A549 (cell line): ENCODE results near the gene PRKAR1B. TPM values are rescaled to one million over a fixed set of nuclear protein-coding genes. Genes with fewer than 3 reads are reported as not detected.

Source experiments
- ATAC-seq, 2 experiments: fragments of 200-7000 bp in 1 of 2; fragments of >200 bp in 1 of 2; cut with Nextera tagmentation in 1 of 2; cut with Tn5 transposase in 1 of 2; 3 replicates each; pipeline versions ENCODE4 v1.8.0 to v1.9.1; 2018 to 2020; ENCODE audit warnings: mild to moderate bottlenecking in 1 of 2, moderate library complexity in 1 of 2
- CTCF ChIA-PET: fragments of 300-600 bp; sonication (Branson Sonifier 250); formaldehyde crosslinking; extraction: SDS; loops from one replicate; lab custom pipeline; 2021; ENCODE audit warnings: antibody characterized with exemption, inconsistent platforms; lab: Yijun Ruan, JAX
- POLR2A ChIA-PET: fragments of 350-600 bp; formaldehyde crosslinking; extraction: SDS; loops from one replicate; lab custom pipeline; 2021; ENCODE audit warnings: antibody characterized with exemption, inconsistent platforms; lab: Yijun Ruan, JAX
- DNase-seq, 2 experiments: peaks; one replicate each; pipeline versions ENCODE4 v3.0.0 to v3.0.0-alpha.2; 2011 to 2016; ENCODE audit warnings: low read depth in 1 of 2, low spot score in 1 of 2
- FAIRE-seq: peaks from 2 replicates; lab custom pipeline; 2011; peaks lifted over from hg19 to GRCh38; lab: Jason Lieb, UNC
- H3K27ac ChIP-seq, 2 experiments: fragments of >200 bp; sonication (Bioruptor Twin); formaldehyde crosslinking; 3 replicates each; pipeline ENCODE4 v1.5.1; 2016 to 2017
- H3K4me1 ChIP-seq: fragments of >200 bp; sonication (Bioruptor Twin); formaldehyde crosslinking; 3 replicates; pipeline ENCODE4 v1.6.1; 2016
- H3K4me2 ChIP-seq: fragments of >200 bp; sonication (Bioruptor Twin); formaldehyde crosslinking; 3 replicates; pipeline ENCODE4 v1.6.1; 2016
- H3K4me3 ChIP-seq: fragments of >200 bp; sonication (Bioruptor Twin); formaldehyde crosslinking; 3 replicates; pipeline ENCODE4 v1.5.1; 2016
- H3K9me3 ChIP-seq: fragments of >200 bp; sonication (Bioruptor Twin); formaldehyde crosslinking; 3 replicates; pipeline ENCODE4 v1.6.1; 2016
- BHLHE40 ChIP-seq: IDR thresholded peaks from 2 replicates; pipeline ENCODE4 v1.6.1; 2012; ENCODE audit warnings: low read depth, low read length, inconsistent platforms
- CEBPB ChIP-seq, 2 experiments: fragments of >200 bp in 1 of 2; sonication (Bioruptor Twin) in 1 of 2; formaldehyde crosslinking in 1 of 2; IDR thresholded peaks; 2 replicates each; pipeline ENCODE4 v1.6.1; 2012 to 2016
- CHD2 ChIP-seq: fragments of 150-350 bp; IDR thresholded peaks from 2 replicates; pipeline ENCODE4 v1.6.1; 2014; ENCODE audit warnings: low read length; ENCODE audit not compliant: partially characterized antibody
- CHD4 ChIP-seq: fragments of 200-600 bp; sonication (generic); IDR thresholded peaks from 2 replicates; pipeline ENCODE4 v1.6.1; 2016; ENCODE audit warnings: antibody characterized with exemption, mild to moderate bottlenecking, borderline replicate concordance
- EHMT2 ChIP-seq: fragments of 200-600 bp; sonication (generic); IDR thresholded peaks from 2 replicates; pipeline ENCODE4 v1.6.1; 2016; ENCODE audit warnings: antibody characterized with exemption, low read depth, mild to moderate bottlenecking, moderate library complexity
- FOSB ChIP-seq: fragments of 250-450 bp; sonication (Bioruptor Pico); IDR thresholded peaks from 2 replicates; pipeline ENCODE4 v1.5.0; 2020; ENCODE audit warnings: mild to moderate bottlenecking, moderate library complexity
- HOXA7 ChIP-seq: fragments of 250-450 bp; sonication (Bioruptor Pico); IDR thresholded peaks from 2 replicates; pipeline ENCODE4 v1.5.0; 2020; ENCODE audit warnings: mild to moderate bottlenecking, moderate library complexity
- HOXB13 ChIP-seq: fragments of 250-450 bp; sonication (Bioruptor Pico); IDR thresholded peaks from 2 replicates; pipeline ENCODE4 v1.5.0; 2020; ENCODE audit warnings: low read depth, mild to moderate bottlenecking, moderate library complexity
- HOXB5 ChIP-seq: fragments of 250-450 bp; sonication (Bioruptor Pico); IDR thresholded peaks from 2 replicates; pipeline ENCODE4 v1.5.0; 2020; ENCODE audit warnings: mild to moderate bottlenecking, moderate library complexity
- MAZ ChIP-seq: fragments of 150-350 bp; IDR thresholded peaks from 2 replicates; pipeline ENCODE4 v1.6.1; 2014; ENCODE audit warnings: antibody characterized with exemption, low read depth, low read length, borderline replicate concordance
- MYC ChIP-seq: IDR thresholded peaks from 2 replicates; pipeline ENCODE4 v1.6.1; 2012; ENCODE audit warnings: mild to moderate bottlenecking, inconsistent platforms, low read length, improper control_type of control experiment, borderline replicate concordance
- NR3C1 ChIP-seq: fragments of >200 bp; sonication (Bioruptor Twin); formaldehyde crosslinking; IDR thresholded peaks from 3 replicates; pipeline ENCODE4 v1.6.1; 2017
- POLR2A ChIP-seq: IDR thresholded peaks from 2 replicates; pipeline ENCODE4 v1.6.1; 2012; ENCODE audit warnings: mild to moderate bottlenecking, low read length
- RAD21 ChIP-seq, 2 experiments: fragments of >200 bp in 1 of 2; sonication (Bioruptor Twin) in 1 of 2; formaldehyde crosslinking in 1 of 2; IDR thresholded peaks in 1 of 2; conservative IDR thresholded peaks in 1 of 2; 2 replicates in 1 of 2; 3 replicates in 1 of 2; pipeline ENCODE4 v1.6.1; 2012 to 2018; ENCODE audit warnings: inconsistent platforms in 1 of 2
- RCOR1 ChIP-seq: fragments of 150-350 bp; IDR thresholded peaks from 2 replicates; pipeline ENCODE4 v1.6.1; 2014; ENCODE audit warnings: antibody characterized with exemption, low read length, low read depth
- ZFP36 ChIP-seq: fragments of 450-650 bp; IDR thresholded peaks from 2 replicates; pipeline ENCODE4 v1.6.1; 2014; ENCODE audit warnings: borderline replicate concordance; ENCODE audit not compliant: partially characterized antibody
- ZNF302 ChIP-seq: fragments of 250-450 bp; sonication (Bioruptor Pico); IDR thresholded peaks from 2 replicates; pipeline ENCODE4 v1.9.0; 2021; ENCODE audit warnings: inconsistent platforms, mild to moderate bottlenecking, moderate library complexity
- WGBS: methylation state at CpG from one replicate; pipeline ENCODE4 v1.1.6; 2017; ENCODE audit errors: missing lambda C conversion rate; 5-methylcytosine and 5-hydroxymethylcytosine counted together
- polyA plus RNA-seq, 4 experiments: library from polyadenylated mRNA; depleted of rRNA in 3 of 4; stranded (reverse); fragments of >200 nt; fragmentation: RNase III in 1 of 4; extraction: RNeasy Plus Mini Kit Qiagen cat#74134 plus additional on column Dnase treatment in 1 of 4; gene quantifications; 2 replicates in 3 of 4; 3 replicates in 1 of 4; pipeline ENCODE4 v1.2.3, GENCODE V29; 2011 to 2017
- TF ChIP-seq, protein P1 (sequence below): fragments of 150-350 bp; IDR thresholded peaks from 2 replicates; pipeline ENCODE4 v1.6.1; 2014; ENCODE audit warnings: low read depth, mild to moderate bottlenecking, low read length
- TF ChIP-seq, protein P2 (sequence below): fragments of >200 bp; sonication (Bioruptor Twin); formaldehyde crosslinking; IDR thresholded peaks from 3 replicates; pipeline ENCODE4 v1.6.1; 2016
- TF ChIP-seq, protein P3 (sequence below): fragments of 250-450 bp; sonication (Bioruptor Pico); IDR thresholded peaks from 2 replicates; pipeline ENCODE4 v1.5.0; 2020; ENCODE audit warnings: low read depth, mild to moderate bottlenecking, moderate library complexity
- TF ChIP-seq, protein P4 (sequence below): fragments of 200-600 bp; sonication (generic); IDR thresholded peaks from 2 replicates; pipeline ENCODE4 v1.6.1; 2016; ENCODE audit warnings: antibody characterized with exemption, mild to moderate bottlenecking, moderate library complexity

PRKAR1B gene
- polyA plus RNA-seq, 2 of the 4 experiments (the other 2 are of a cell fraction): 10.1 to 33.7 TPM

DNA sequence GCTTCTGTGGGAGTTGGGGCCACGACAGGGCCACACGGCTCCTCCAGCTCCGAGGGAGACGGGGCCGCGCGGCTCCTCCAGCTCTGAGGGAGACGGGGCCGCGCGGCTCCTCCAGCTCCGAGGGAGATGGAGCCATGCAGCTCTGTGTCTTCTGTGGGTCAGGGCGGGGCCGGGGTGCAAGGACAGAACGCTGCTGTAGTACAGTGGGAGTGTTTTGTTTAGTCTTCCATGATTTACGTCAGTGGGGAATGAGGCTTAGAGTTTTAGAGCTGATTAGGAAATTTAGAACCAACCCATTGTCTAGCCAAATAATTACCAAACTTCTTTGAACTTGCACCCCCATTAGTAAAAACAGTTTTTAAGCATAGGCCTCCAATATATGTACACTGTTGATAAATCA is 32.9 kb upstream of the PRKAR1B start:
- CTCF ChIA-PET: interaction anchor here (1.7 to 2.5 kb wide), 2 partner anchors 14 to 442 kb away, joined by 3 to 7 read pairs; no protein-coding TSS in a partner anchor
- H3K4me2 ChIP-seq: no peak overlapping the region
- POLR2A ChIA-PET: no interaction called here
- no peak for DNase-seq
- no peak for ATAC-seq
- TF ChIP-seq, protein P1, sequence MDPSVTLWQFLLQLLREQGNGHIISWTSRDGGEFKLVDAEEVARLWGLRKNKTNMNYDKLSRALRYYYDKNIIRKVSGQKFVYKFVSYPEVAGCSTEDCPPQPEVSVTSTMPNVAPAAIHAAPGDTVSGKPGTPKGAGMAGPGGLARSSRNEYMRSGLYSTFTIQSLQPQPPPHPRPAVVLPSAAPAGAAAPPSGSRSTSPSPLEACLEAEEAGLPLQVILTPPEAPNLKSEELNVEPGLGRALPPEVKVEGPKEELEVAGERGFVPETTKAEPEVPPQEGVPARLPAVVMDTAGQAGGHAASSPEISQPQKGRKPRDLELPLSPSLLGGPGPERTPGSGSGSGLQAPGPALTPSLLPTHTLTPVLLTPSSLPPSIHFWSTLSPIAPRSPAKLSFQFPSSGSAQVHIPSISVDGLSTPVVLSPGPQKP: no peak
- TF ChIP-seq RAD21 (conservative IDR thresholded peaks at IDR 0.05 in 1 of 2, IDR thresholded peaks at IDR 0.05 in 1 of 2): no peak
- TF ChIP-seq MAZ: no peak
- no peak for TF ChIP-seq ZNF302 (CRISPR knock-in tag)
- TF ChIP-seq HOXA7: no peak
- no peak for TF ChIP-seq RCOR1
- no peak for TF ChIP-seq ZFP36
- TF ChIP-seq HOXB5: no peak
- TF ChIP-seq EHMT2: no peak
- TF ChIP-seq, protein P2, sequence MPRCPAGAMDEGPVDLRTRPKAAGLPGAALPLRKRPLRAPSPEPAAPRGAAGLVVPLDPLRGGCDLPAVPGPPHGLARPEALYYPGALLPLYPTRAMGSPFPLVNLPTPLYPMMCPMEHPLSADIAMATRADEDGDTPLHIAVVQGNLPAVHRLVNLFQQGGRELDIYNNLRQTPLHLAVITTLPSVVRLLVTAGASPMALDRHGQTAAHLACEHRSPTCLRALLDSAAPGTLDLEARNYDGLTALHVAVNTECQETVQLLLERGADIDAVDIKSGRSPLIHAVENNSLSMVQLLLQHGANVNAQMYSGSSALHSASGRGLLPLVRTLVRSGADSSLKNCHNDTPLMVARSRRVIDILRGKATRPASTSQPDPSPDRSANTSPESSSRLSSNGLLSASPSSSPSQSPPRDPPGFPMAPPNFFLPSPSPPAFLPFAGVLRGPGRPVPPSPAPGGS: no peak
- no peak for TF ChIP-seq HOXB13 (CRISPR knock-in tag)
- TF ChIP-seq, protein P3, sequence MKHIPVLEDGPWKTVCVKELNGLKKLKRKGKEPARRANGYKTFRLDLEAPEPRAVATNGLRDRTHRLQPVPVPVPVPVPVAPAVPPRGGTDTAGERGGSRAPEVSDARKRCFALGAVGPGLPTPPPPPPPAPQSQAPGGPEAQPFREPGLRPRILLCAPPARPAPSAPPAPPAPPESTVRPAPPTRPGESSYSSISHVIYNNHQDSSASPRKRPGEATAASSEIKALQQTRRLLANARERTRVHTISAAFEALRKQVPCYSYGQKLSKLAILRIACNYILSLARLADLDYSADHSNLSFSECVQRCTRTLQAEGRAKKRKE: no peak
- TF ChIP-seq, all 56 proteins: peak for 0
- H3K4me3 ChIP-seq: no peak overlapping the region
- H3K27ac ChIP-seq: no peak overlapping the region
- H3K9me3 ChIP-seq: no peaks in the 10 kb centered on the region
- H3K4me1 ChIP-seq: no peaks in the 10 kb centered on the region
- no peak for FAIRE-seq
- WGBS: 78% methylated on average over 16 of the region's 16 CpGs

DNA sequence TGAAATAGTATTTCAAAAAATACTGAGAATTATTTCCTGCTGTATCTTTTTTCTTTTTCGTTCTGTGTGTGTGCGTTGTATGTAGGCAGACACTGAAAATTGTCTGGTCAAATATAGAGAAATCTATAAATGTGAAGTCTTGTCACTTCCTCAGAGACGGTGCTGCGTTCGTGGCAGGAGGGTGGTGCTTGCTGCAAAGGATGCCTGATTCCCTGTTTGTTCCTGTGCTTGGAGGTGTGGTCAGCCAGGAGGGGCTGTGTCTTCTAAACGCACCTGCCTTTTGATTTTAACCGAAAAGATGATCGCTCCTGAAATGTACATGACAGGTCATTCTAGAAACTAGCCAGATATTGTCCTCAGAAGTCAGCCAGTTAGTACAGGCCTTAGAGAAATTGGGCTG is 32.5 kb upstream of the PRKAR1B start:
- no peak for DNase-seq
- no peak for ATAC-seq
- WGBS: 95% methylated on average over 8 of the region's 8 CpGs
- Histone ChIP-seq H3K4me3 (no peak overlapping the region), H3K4me2 (no peak overlapping the region), H3K27ac (no peak overlapping the region), H3K4me1 (no peaks in the 10 kb centered on the region), H3K9me3 (no peaks in the 10 kb centered on the region)
- FAIRE-seq: no peak
- no peak for TF ChIP-seq CHD2
- TF ChIP-seq FOSB: no peak
- ChIA-PET POLR2A (no interaction called here), CTCF (interaction anchor here (1.7 to 2.5 kb wide), 2 partner anchors 14 to 442 kb away, joined by 3 to 7 read pairs; no protein-coding TSS in a partner anchor)

DNA sequence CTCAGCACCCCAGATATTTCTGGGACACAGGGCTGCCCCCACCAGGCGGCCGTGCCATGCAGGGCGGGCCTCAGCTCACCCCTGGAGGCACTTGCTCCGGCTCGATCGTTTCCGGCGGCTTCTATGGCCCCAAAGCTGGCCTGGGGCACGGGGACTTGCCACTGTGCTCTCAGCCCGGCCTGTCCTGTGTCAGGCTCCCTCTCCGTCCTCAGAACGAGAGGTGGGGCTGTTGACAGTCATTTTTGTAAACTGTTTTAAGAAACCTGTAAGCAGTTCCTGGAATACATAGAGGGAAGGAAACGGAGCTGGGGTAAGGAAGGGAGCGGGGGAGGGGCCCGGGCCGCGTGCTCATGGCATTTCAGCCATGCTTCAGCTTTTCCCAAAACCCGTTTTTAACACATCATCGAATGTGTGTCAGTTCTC is 30.7 kb upstream of the PRKAR1B start:
- H3K4me2 ChIP-seq: no peak overlapping the region
- H3K27ac ChIP-seq: no peak overlapping the region
- no peaks in the 10 kb centered on the region for H3K9me3 ChIP-seq
- no peak for TF ChIP-seq NR3C1
- TF ChIP-seq RCOR1: no peak
- TF ChIP-seq CEBPB (IDR thresholded peaks at IDR 0.05): no peak
- TF ChIP-seq, protein P4, sequence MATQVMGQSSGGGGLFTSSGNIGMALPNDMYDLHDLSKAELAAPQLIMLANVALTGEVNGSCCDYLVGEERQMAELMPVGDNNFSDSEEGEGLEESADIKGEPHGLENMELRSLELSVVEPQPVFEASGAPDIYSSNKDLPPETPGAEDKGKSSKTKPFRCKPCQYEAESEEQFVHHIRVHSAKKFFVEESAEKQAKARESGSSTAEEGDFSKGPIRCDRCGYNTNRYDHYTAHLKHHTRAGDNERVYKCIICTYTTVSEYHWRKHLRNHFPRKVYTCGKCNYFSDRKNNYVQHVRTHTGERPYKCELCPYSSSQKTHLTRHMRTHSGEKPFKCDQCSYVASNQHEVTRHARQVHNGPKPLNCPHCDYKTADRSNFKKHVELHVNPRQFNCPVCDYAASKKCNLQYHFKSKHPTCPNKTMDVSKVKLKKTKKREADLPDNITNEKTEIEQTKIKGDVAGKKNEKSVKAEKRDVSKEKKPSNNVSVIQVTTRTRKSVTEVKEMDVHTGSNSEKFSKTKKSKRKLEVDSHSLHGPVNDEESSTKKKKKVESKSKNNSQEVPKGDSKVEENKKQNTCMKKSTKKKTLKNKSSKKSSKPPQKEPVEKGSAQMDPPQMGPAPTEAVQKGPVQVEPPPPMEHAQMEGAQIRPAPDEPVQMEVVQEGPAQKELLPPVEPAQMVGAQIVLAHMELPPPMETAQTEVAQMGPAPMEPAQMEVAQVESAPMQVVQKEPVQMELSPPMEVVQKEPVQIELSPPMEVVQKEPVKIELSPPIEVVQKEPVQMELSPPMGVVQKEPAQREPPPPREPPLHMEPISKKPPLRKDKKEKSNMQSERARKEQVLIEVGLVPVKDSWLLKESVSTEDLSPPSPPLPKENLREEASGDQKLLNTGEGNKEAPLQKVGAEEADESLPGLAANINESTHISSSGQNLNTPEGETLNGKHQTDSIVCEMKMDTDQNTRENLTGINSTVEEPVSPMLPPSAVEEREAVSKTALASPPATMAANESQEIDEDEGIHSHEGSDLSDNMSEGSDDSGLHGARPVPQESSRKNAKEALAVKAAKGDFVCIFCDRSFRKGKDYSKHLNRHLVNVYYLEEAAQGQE: no peak
- no peak for TF ChIP-seq BHLHE40
- no peak for TF ChIP-seq MYC
- TF ChIP-seq POLR2A: no peak
- no peak for TF ChIP-seq CHD4
- no peak overlapping the region for H3K4me3 ChIP-seq
- no peak for ATAC-seq
- no peak for FAIRE-seq
- POLR2A ChIA-PET: no interaction called here
- H3K4me1 ChIP-seq: no peaks in the 10 kb centered on the region
- CTCF ChIA-PET: no interaction called here
- DNase-seq: no peak
- WGBS: 88% methylated on average over 19 of the region's 19 CpGs
